Stimulated activated CD4-positive, alpha-beta T cell treated with anti-CD3 and anti-CD28 coated beads, Interleukin-4, amount 100 ng/mL, for 4 hours (primary cell): ENCODE measurements around the gene EMC6.

Experiments
- DNase-seq, 2 experiments: peaks; one replicate each; pipeline ENCODE4 v3.0.0-alpha.2; 2020

EMC6 gene

GRCh38 chr17:3656755-3657587 lies 11.6 kb upstream of the EMC6 start:
- no peak for DNase-seq

- no peak for DNase-seq
These were observed 11.1 kb upstream of the EMC6 start for GRCh38 chr17:3657588-3657869.

GRCh38 chr17:3657874-3658783 lies 10.5 kb upstream of the EMC6 start:
- no peak for DNase-seq

GRCh38 chr17:3658784-3659449 lies 9.7 kb upstream of the EMC6 start:
- no peak for DNase-seq

GRCh38 chr17:3659541-3660111 lies 9.0 kb upstream of the EMC6 start:
- no peak for DNase-seq

- no peak for DNase-seq
These were observed 8.2 kb upstream of the EMC6 start for GRCh38 chr17:3660311-3660891.

GRCh38 chr17:3663102-3664011 lies 5.3 kb upstream of the EMC6 start:
- DNase-seq: no peak

- no peak for DNase-seq
These were observed 2.8 kb upstream of the EMC6 start for GRCh38 chr17:3665834-3666233.

- no peak for DNase-seq
These were observed 2.1 kb upstream of the EMC6 start for GRCh38 chr17:3666516-3666915.

GRCh38 chr17:3667366-3668278 lies 990 bp upstream of the EMC6 start:
- DNase-seq: peak in 1 of 2 experiments; percentile 7

GRCh38 chr17:3669085-3669347 lies 404 bp downstream of the EMC6 start:
- DNase-seq: no peak

- DNase-seq: no peak
These were observed 936 bp downstream of the EMC6 start for GRCh38 chr17:3669548-3669947.

- DNase-seq: no peak
These were observed 4.0 kb downstream of the EMC6 start for GRCh38 chr17:3672571-3672970.

GRCh38 chr17:3675886-3676285 lies 7.3 kb downstream of the EMC6 start:
- DNase-seq: no peak

GRCh38 chr17:3678095-3678820 lies 9.6 kb downstream of the EMC6 start:
- DNase-seq: no peak

- DNase-seq: no peak
These were observed 10.4 kb downstream of the EMC6 start for GRCh38 chr17:3678821-3679530.

GRCh38 chr17:3679531-3680126 lies 11.0 kb downstream of the EMC6 start:
- no peak for DNase-seq

GRCh38 chr17:3681057-3681456 lies 12.4 kb downstream of the EMC6 start:
- DNase-seq: no peak

GRCh38 chr17:3681565-3681964 lies 13.0 kb downstream of the EMC6 start:
- no peak for DNase-seq
